NCI-H82 (cell line): Measurements from ENCODE around the gene SPAST.
"Not testable (repeated sequence)": the region's sequence is repeated elsewhere in the genome, so short reads cannot be mapped to it uniquely, and the experiment has no call there.

Experiments used
- DNase-seq: peaks from one replicate; lab custom pipeline; 2025; lab: John Stamatoyannopoulos, UW

The SPAST gene

DNA sequence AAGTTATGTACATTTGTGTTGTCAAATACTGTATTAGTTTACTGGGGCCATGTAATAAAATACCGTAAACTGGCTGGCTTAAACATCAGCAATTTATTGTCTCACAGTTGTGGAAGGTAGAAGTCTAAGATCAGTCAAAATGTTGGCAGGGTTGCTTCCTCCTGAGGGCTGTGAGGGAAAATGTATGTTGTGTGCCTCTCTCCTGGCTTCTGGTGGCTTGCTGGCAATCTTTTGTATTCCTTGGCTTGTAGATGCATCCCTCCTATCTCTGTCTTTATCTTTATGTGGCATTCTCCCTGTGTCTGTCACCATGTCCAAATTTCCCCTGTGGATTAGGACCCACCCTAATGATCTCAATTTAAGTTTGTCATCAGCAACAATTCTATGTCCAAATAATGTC, 65.3 kb downstream of the SPAST start:
- no peak for DNase-seq

DNA sequence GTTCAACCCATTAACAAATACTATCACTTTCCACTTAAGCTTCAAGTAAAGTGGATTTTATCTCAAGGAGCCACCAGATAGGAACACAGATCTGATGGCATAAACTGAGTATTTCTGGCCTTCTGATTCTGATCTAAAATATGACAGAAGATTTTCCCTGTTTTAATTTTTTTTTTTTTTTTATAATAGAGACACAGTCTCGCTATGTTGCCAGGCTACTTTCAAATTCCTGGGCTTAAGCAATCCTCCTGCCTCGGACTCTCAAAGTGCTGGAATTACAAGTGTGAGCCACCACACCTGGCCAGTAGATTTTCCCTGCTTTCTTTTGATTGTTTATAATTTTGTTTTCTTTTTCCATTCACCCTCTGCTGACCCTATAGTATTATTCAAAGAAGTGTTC, 65.7 kb downstream of the SPAST start:
- no peak for DNase-seq

DNA sequence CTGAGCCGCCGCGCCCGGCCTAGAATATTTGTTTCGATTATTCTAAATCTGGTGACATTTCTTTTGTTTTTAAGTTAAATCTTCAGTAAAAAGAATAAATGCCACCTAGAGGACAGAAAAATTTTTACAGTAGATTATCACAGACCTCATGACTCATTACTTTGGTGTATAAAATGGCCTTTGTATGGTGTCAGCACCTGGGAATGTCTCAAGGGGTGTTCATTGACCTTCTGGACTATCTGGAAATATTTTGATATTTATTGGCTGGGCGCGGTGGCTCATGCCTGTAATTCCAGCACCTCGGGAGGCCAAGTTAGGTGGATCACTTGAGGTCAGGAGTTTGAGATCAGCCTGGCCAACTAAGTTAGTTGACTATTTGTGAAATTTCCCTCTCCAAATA, 72.1 kb downstream of the SPAST start:
- DNase-seq = no peak

DNA sequence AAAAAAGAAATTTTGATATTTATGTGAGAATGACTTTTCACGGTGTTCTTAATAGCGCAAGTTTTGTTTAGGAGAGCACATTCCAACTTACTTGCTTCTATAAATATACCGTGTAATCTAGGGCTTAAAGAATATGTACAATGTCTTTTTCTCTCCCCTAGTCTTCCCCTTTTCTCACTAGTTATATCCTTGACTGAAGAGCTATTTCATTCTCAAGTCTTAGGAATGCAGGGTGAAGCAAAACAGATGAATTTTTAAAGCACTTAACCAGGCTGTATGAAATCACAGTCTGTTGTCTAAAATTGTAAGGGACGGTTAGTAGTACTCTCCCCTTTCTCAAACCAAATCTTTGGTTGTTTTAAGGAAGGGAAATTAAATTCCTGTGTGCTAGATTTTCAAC, 72.7 kb downstream of the SPAST start:
- no peak for DNase-seq

DNA sequence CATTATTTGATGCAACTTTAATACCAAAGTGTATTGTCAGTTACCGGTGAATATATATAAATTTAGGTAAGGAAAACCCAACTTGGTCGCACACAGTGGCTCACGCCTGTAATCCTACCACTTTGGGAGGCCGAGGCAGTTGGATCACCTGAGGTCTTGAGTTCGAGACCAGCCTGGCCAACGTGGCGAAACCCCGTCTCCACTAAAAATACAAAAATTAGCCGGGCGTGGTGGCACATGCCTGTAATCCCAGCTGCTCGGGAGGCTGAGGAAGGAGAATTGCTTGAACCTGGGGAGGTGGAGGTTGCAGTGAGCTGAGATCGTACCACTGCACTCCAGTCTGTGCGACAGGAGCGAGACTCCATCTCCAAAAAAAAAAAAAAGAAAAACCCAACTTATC, 88.2 kb downstream of the SPAST start:
- DNase-seq = not testable (repeated sequence)

DNA sequence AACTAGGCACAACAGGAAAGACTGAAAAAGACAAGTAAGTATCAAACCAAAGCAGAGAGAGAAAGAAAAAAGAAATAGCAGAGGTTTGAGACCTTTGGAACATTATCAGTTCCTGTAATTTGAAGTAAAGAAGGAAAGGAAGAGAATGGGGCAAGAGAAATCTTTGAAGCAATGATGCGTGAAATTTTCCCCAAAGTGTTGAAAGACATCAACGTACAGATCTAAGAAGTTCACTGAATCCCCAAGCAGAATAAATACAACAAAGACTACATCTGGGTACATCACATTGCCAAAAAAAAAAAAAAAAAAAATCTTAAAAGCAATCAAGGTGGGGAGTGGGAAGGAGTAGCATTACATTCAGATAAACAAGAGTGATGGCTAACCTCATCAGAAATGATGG, 96.3 kb downstream of the SPAST start:
- DNase-seq = no peak

DNA sequence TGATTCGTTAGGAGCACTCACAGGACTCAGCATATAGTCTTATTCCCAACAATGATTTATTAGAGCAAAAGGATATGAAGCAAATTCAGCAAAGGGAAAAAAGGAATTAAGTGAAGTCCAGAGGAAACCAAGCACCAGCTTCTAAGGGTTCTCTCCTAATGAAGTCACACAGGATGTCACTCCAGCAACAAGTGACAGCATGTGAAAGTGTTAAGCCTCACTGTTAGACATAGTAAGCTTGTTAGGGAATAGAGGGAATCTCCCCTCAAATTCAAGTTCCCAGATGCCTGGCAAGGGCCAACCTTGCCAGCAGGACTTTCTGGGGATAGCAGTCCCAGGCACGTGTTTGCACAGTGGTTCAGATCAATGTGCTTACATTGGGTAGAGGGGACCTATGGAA, 97.9 kb downstream of the SPAST start:
- DNase-seq = peak; percentile 65

DNA sequence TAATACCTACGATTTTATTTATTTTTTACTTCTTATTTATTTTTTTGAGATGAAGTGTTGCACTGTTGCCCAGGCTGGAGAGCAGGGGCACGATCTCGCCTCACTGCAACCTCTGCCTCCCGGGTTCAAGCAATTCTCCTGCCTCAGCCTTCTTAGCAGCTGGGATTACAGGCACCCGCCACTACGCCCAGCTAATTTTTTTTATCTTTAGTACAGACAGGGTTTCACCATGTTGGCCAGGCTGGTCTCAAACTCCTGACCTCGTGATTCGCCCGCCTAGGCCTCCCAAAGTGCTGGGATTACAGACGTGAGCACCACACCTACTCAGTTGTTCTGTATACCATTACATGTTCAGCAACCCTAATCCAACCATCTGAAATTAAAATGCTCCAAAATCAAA, 100.9 kb downstream of the SPAST start:
- peak; percentile 5 for DNase-seq

DNA sequence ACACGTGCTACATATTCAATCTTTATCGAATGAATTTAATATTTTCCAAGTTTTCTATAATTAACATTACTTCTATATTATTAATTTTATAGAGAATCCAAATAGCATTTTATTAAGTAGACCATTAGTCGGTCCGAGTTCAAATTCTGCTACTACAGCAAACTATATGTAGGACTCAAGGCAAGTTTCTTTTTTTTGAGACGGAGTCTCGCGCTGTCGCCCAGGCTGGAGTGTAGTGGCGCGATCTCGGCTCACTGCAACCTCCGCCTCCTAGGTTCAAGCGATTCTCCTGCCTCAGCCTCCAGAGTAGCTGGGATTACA, 101.6 kb downstream of the SPAST start:
- DNase-seq = peak; percentile 36

DNA sequence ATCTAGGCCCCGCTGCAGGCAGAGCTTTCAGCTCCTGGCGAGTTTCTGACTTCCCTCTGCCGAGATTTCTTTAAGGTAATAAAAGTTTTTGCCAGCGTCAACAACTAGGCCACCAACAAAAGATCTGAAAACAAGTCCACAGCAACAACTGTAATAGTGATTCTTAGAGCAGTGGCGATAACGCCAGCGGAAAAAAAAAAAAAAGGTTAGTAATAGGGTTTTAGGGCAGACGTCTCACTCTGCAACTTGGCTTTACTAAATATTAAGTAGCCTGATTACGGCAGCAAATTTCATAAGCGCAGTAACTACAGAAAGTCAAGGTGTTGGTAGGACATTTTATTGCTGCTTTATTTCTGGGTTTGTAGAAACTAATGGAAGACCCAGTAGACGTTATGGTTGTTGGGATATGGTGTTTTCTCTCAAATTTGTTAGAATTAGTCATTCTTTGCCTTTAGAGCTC, 102.8 kb downstream of the SPAST start:
- no peak for DNase-seq

DNA sequence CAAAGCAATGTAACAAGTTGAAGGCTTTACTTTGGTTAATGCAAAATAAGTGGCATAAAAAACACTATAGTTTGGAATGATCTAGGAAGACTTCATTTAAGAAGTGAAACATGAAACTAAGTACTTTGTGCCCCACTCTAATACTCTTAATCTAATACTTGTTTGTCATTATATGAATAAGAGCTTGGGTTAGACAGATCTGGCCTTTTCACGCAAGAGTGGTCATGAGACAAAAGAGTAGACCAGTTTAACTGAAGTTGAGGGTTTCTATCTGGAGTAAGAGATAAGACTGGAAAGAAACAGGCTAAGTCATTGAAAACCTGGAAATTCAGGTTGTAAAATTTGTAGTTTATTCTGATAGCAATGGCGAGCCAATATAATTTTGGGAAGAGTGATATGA, 105.2 kb downstream of the SPAST start:
- peak; percentile 15 for DNase-seq

DNA sequence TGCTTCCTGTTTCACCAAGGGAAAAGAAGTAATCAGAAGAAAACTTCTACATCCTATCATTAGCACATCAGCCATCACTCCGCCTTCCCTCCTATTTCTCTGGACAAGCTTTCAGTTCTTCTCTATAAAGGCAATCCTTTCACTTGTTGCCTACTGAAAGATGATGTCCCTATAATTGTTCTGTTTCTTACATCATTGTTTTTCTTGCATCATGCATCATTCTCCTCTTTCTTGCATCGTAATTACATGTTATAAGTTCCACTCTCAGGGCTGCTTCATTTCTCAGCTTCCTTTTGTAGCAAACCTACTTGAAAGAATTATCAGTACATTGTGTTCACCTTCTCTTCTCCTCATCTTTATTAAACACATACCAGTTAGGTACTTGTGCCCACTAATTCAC, 109.5 kb downstream of the SPAST start:
- DNase-seq = no peak

DNA sequence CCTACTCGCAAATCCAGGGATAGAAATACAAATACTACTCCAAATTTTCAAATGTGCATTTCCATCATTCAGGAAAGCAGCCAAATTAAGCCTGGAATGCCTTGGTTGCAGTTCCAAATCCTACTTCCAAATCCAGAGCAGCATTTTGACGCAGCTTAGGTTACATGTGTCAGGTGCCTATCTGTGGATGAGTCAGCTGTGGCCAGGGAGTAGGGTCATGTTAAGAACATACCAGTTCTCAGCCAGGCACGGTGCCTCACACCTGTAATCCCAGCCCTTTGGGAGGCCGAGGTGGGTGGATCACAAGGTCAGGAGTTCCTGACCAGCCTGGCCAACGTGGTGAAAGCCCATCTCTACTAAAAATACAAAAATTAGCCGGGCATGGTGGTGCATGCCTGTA, 119.3 kb downstream of the SPAST start:
- DNase-seq = no peak

DNA sequence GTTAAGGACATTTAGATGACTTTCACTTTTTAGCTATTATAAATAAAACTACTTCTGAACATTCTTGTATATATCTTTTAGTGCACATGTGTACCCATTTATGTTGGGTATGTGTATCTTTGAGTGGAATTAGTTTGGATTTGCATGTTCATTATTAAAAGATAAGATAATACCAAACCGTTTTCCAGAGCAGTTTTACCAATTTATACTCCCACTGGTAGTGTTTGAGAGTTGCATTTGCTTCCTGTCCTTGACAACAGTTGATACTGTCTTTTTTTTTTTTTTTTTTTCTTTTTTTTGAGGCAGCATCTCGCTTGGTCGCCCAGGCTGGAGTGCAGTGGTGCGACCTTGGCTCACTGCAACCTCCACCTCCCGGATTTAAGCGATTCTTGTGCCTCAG, 125.7 kb downstream of the SPAST start:
- no peak for DNase-seq

DNA sequence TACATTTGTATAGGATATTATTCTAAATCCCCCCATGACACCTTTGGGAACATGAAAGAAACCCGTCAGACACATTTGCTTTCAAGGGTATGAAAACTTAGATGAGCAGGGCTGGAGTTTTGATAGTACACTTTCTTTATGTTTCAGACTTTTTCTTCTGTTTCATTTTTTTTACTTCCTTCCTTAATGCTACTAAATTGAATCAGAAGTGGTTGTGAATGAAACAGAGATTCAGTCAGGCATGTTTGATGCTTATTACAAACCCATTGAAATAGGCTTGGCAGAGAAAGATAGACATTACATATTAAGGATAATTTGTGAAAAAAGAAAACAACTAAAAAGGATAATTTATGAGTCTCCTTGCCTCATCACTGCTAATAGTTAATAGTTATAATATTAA, 129.1 kb downstream of the SPAST start:
- no peak for DNase-seq

DNA sequence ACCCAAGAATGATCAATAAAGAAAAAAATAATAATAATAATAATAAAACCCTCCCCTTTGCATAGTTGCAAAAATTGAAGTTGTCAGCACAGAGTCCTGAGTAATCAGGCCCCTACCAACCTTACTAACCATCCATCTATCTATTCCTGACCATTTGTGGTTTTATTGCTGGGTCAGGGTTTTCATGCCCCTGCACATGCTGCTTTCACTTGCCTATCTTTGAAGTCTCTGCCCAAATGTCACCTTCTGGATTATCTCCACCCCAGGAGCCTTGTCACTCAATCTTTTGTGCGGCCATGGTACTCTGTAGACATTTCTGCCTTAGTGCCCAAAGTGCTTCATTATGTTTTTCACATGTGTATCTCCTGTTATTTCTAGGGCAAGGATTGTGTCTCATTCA, 137.5 kb downstream of the SPAST start:
- no peak for DNase-seq

DNA sequence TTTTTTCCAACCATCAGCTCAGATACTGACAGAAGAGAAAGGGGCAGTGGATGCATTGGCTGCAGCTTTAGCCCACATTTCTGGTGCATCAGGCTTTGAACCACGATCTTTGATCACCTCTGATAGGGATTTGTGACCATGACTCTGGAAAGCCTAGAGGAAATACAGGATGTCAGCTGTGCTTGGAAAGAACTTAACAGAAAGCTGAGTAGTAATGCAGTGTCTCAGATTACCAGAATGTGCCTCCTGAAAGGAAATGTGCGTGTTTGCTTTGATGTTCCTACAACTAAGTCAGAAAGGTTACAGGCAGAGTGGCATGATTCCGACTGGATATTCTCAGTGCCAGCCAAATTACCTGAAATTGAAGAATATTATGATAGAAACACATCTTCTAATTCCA, 140.1 kb downstream of the SPAST start:
- DNase-seq = not testable (repeated sequence)
